Measurements from ENCODE around the gene LCE2D. TPM values are rescaled to one million over a fixed set of nuclear protein-coding genes. Genes with fewer than 3 reads are reported as not detected.

The LCE2D gene
- total RNA-seq, 1 experiment from 2014 or later, result not detected

GRCh38 chr1:152623203-152623844, 39.9 kb upstream of the LCE2D start:
- no peak overlapping the region for H2AFZ ChIP-seq (ENCODE audit: low read depth, low read length, poor library complexity, severe bottlenecking)
- TF ChIP-seq CBX3 (IDR thresholded peaks at IDR 0.05; ENCODE audit: low read depth) (no peak), CTCF (IDR thresholded peaks at IDR 0.05 in 2 of 3, conservative IDR thresholded peaks at IDR 0.05 in 1 of 3; ENCODE audit: borderline replicate concordance in 1 of 3, insufficient read depth in 1 of 3, low read depth in 2 of 3, low read length in 2 of 3) (peak; percentile 8 to 68 (median 64); a peak in 4 of 6 replicates)
- peaks cover 17% of the 10 kb centered on the region; the same call in 1 of the 2 replicates for H3K27me3 ChIP-seq (ENCODE audit: insufficient read depth, low read length)
- DNase-seq (ENCODE audit: low read depth, low spot score) (no peak), ATAC-seq (peak; percentile 92)
- no peaks in the 10 kb centered on the region for H4K20me1 ChIP-seq (ENCODE audit: insufficient read depth)
- H3K36me3 ChIP-seq (ENCODE audit: control insufficient read depth in 1 of 2, insufficient read depth in 2 of 2, low read length in 2 of 2), result no peaks in the 10 kb centered on the region
- POLR2A ChIA-PET, result no interaction called here
- no peaks in the 10 kb centered on the region for H3K79me2 ChIP-seq (ENCODE audit: insufficient read depth, low read length)
- RAD21 ChIA-PET (ENCODE audit: low non-redundant PET in 1 of 2, low total read pairs in 2 of 2, uncharacterized antibody in 2 of 2, unreplicated experiment in 2 of 2), result no interaction called here
- H3K4me2 ChIP-seq (ENCODE audit: low read length), result no peak overlapping the region
- H3K27ac ChIP-seq (ENCODE audit: low read depth, low read length), result no peak overlapping the region
- CTCF ChIA-PET, result interaction anchor here (0.7 kb wide), 1 partner anchor 11 kb away, joined by 3 read pairs; no protein-coding TSS in a partner anchor
- intact Hi-C loops (cut with micrococcal nuclease), result loop anchor here (10.0 kb wide), 1 partner anchor 139 kb away; no protein-coding TSS in a partner anchor
- H3K4me3 ChIP-seq (replicated peaks in 1 of 2; ENCODE audit: low read depth in 1 of 2, low read length in 2 of 2), result no peak overlapping the region
- no peaks in the 10 kb centered on the region for H3K9me2 ChIP-seq (ENCODE audit: insufficient read depth)
- no peak overlapping the region for H3K9ac ChIP-seq (ENCODE audit: low read length)
- H3K4me1 ChIP-seq (ENCODE audit: control insufficient read depth in 1 of 2, insufficient read depth in 2 of 2, low read length in 2 of 2), result no peaks in the 10 kb centered on the region
- H3K9me3 ChIP-seq (ENCODE audit: control insufficient read depth in 1 of 2, insufficient read depth in 1 of 2, low read depth in 1 of 2, low read length in 2 of 2), result peaks cover 5 to 6% of the 10 kb centered on the region in 2 experiments; a peak in 1 of 4 replicates
- BruUV-seq (replicated peaks), result no TSS peak

GRCh38 chr1:152626744-152627143, 36.4 kb upstream of the LCE2D start:
- Histone ChIP-seq H3K79me2 (ENCODE audit: insufficient read depth, low read length) (no peaks in the 10 kb centered on the region), H4K20me1 (ENCODE audit: insufficient read depth) (no peaks in the 10 kb centered on the region), H3K27me3 (ENCODE audit: insufficient read depth, low read length) (peaks cover 21% of the 10 kb centered on the region; the same call in 1 of the 2 replicates), H3K9me2 (ENCODE audit: insufficient read depth) (no peaks in the 10 kb centered on the region), H2AFZ (ENCODE audit: low read depth, low read length, poor library complexity, severe bottlenecking) (no peak overlapping the region), H3K9me3 (ENCODE audit: control insufficient read depth in 1 of 2, insufficient read depth in 1 of 2, low read depth in 1 of 2, low read length in 2 of 2) (no peaks in the 10 kb centered on the region), H3K4me3 (replicated peaks in 1 of 2; ENCODE audit: low read depth in 1 of 2, low read length in 2 of 2) (no peak overlapping the region), H3K36me3 (ENCODE audit: control insufficient read depth in 1 of 2, insufficient read depth in 2 of 2, low read length in 2 of 2) (no peaks in the 10 kb centered on the region), H3K4me2 (ENCODE audit: low read length) (no peak overlapping the region), H3K9ac (ENCODE audit: low read length) (no peak overlapping the region), H3K4me1 (ENCODE audit: control insufficient read depth in 1 of 2, insufficient read depth in 2 of 2, low read length in 2 of 2) (no peaks in the 10 kb centered on the region), H3K27ac (ENCODE audit: low read depth, low read length) (no peak overlapping the region)
- ChIA-PET RAD21 (ENCODE audit: low non-redundant PET in 1 of 2, low total read pairs in 2 of 2, uncharacterized antibody in 2 of 2, unreplicated experiment in 2 of 2) (no interaction called here), POLR2A (no interaction called here), CTCF (no interaction called here)
- intact Hi-C loops (cut with micrococcal nuclease), result loop anchor here (10.0 kb wide), 1 partner anchor 142 kb away; no protein-coding TSS in a partner anchor
- ATAC-seq (no peak), DNase-seq (ENCODE audit: low read depth, low spot score) (no peak)
- no TSS peak for BruUV-seq (replicated peaks)
- TF ChIP-seq ZFX (IDR thresholded peaks at IDR 0.05) (no peak), POLR2AphosphoS5 (IDR thresholded peaks at IDR 0.05; ENCODE audit: low read depth, low read length) (no peak), RAD21 (IDR thresholded peaks at IDR 0.05; ENCODE audit: low read depth) (no peak), CBX3 (IDR thresholded peaks at IDR 0.05; ENCODE audit: low read depth) (no peak), YY1 (IDR thresholded peaks at IDR 0.05; ENCODE audit: extremely low read depth, insufficient replicate concordance, low read depth, low read length) (no peak), MAX (IDR thresholded peaks at IDR 0.05) (no peak), POLR2A (IDR thresholded peaks at IDR 0.05; ENCODE audit: borderline replicate concordance, extremely low read depth, insufficient read depth, insufficient read length) (no peak), ZBTB33 (IDR thresholded peaks at IDR 0.05; ENCODE audit: extremely low read depth, insufficient replicate concordance, low read length) (no peak), EGR1 (IDR thresholded peaks at IDR 0.05; ENCODE audit: low read depth) (no peak), ATF3 (IDR thresholded peaks at IDR 0.05) (no peak), CTCF (IDR thresholded peaks at IDR 0.05 in 2 of 3, conservative IDR thresholded peaks at IDR 0.05 in 1 of 3; ENCODE audit: borderline replicate concordance in 1 of 3, insufficient read depth in 1 of 3, low read depth in 2 of 3, low read length in 2 of 3) (no peak)

All from HCT116 (cell line).